Neural cell (in vitro differentiated cells): ENCODE results near the gene SLC41A2.

Experiments used
- CTCF ChIP-seq: fragments of 450-650 bp; IDR thresholded peaks from 2 replicates; pipeline ENCODE4 v1.5.1; 2014; ENCODE audit warnings: antibody characterized with exemption, mild to moderate bottlenecking, moderate library complexity; ENCODE audit not compliant: poor library complexity, severe bottlenecking
- RAD21 ChIP-seq: fragments of 450-650 bp; conservative IDR thresholded peaks from 2 replicates; pipeline ENCODE4 v1.6.1; 2014; ENCODE audit warnings: antibody characterized with exemption, mild to moderate bottlenecking, moderate library complexity
- SMC3 ChIP-seq: fragments of 450-650 bp; conservative IDR thresholded peaks from 2 replicates; pipeline ENCODE4 v1.6.1; 2014; ENCODE audit warnings: antibody characterized with exemption, mild to moderate bottlenecking, moderate library complexity; ENCODE audit not compliant: poor library complexity
- TAF1 ChIP-seq: IDR thresholded peaks from 2 replicates; pipeline ENCODE4 v1.6.1; 2012; ENCODE audit warnings: low read depth

- TF ChIP-seq RAD21, result no peak
- TF ChIP-seq CTCF, result no peak
- no peak for TF ChIP-seq SMC3
- TF ChIP-seq TAF1, result no peak
These were observed 32.6 kb downstream of the SLC41A2 start for GRCh38 chr12:104925501-104925900.
